NT2/D1 (cell line): ENCODE measurements around the gene SLC13A3.

Experiments used
- DNase-seq: peaks from one replicate; pipeline ENCODE4 v3.0.0-alpha.2; 2011; ENCODE audit warnings: low read depth, low spot score
- H3K27me3 ChIP-seq: 2 replicates; pipeline ENCODE4 v1.6.0; 2011; ENCODE audit warnings: mild to moderate bottlenecking; ENCODE audit not compliant: insufficient read length, insufficient read depth
- H3K36me3 ChIP-seq: 2 replicates; pipeline ENCODE4 v1.6.1; 2011; ENCODE audit warnings: mild to moderate bottlenecking, low read length, mixed read lengths; ENCODE audit not compliant: insufficient read depth, insufficient read length
- H3K4me1 ChIP-seq: 2 replicates; pipeline ENCODE4 v1.5.1; 2011; ENCODE audit not compliant: insufficient read depth, insufficient read length
- H3K4me3 ChIP-seq: 2 replicates; pipeline ENCODE4 v1.5.1; 2011; ENCODE audit warnings: low read depth; ENCODE audit not compliant: insufficient read length
- H3K9ac ChIP-seq: 2 replicates; pipeline ENCODE4 v1.6.0; 2011; ENCODE audit warnings: low read depth; ENCODE audit not compliant: insufficient read length
- H3K9me3 ChIP-seq: 2 replicates; pipeline ENCODE4 v1.5.1; 2011; ENCODE audit warnings: mild to moderate bottlenecking, low read length; ENCODE audit not compliant: insufficient read depth
- SUZ12 ChIP-seq: IDR thresholded peaks from 2 replicates; pipeline ENCODE4 v1.6.1; 2011; ENCODE audit not compliant: insufficient read length, insufficient read depth; ENCODE audit errors: extremely low read depth
- YY1 ChIP-seq: IDR thresholded peaks from 2 replicates; pipeline ENCODE4 v1.6.1; 2011; ENCODE audit not compliant: insufficient read length, insufficient read depth
- ZNF274 ChIP-seq: IDR thresholded peaks from 2 replicates; pipeline ENCODE4 v1.6.1; 2011; ENCODE audit warnings: mild to moderate bottlenecking, low read depth, low read length

The SLC13A3 gene

DNA sequence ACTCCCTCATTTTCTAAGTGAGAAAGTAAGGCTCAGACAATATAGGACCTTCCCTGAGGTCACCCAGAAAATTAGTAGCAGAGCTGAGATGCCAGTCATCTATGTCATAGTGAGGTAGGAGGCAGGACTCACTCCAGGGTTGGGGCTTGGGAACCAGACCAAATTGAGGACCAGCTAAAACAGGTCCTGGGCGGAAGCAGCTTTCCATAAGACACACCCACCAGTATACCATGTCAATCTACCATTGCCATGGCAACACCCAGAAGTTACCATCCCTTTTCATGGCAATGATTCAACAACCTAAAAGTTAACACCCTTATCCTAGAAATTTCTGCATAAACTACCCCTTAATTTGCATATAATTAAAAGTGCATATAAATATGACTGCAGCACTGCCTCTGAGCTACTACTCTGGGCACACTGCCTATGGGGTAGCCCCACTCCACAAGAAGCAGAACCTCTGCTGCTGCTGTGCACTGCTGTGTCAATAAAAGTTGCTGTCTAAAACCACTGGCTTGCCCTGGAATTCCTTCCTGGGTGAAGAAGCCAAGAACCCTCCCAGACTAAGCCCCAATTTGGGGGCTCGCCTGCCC lies 70.5 kb downstream of the SLC13A3 start:
- H3K4me3 ChIP-seq = no peak overlapping the region
- no peak for DNase-seq
- no peaks in the 10 kb centered on the region for H3K4me1 ChIP-seq
- TF ChIP-seq SUZ12 = no peak
- no peak for TF ChIP-seq YY1
- H3K9me3 ChIP-seq = peaks cover 11% of the 10 kb centered on the region; the same call in 1 of the 2 replicates
- H3K9ac ChIP-seq = no peak overlapping the region
- no peaks in the 10 kb centered on the region for H3K27me3 ChIP-seq
- no peaks in the 10 kb centered on the region for H3K36me3 ChIP-seq

GRCh38 chr20:46578745-46579144 lies 72.5 kb downstream of the SLC13A3 start:
- no peak overlapping the region for H3K4me3 ChIP-seq
- H3K4me1 ChIP-seq = no peaks in the 10 kb centered on the region
- TF ChIP-seq ZNF274 (no peak), SUZ12 (no peak), YY1 (no peak)
- peaks cover 11% of the 10 kb centered on the region; the same call in 1 of the 2 replicates for H3K9me3 ChIP-seq
- no peak for DNase-seq
- no peak overlapping the region for H3K9ac ChIP-seq
- no peaks in the 10 kb centered on the region for H3K36me3 ChIP-seq
- H3K27me3 ChIP-seq = no peaks in the 10 kb centered on the region

DNA sequence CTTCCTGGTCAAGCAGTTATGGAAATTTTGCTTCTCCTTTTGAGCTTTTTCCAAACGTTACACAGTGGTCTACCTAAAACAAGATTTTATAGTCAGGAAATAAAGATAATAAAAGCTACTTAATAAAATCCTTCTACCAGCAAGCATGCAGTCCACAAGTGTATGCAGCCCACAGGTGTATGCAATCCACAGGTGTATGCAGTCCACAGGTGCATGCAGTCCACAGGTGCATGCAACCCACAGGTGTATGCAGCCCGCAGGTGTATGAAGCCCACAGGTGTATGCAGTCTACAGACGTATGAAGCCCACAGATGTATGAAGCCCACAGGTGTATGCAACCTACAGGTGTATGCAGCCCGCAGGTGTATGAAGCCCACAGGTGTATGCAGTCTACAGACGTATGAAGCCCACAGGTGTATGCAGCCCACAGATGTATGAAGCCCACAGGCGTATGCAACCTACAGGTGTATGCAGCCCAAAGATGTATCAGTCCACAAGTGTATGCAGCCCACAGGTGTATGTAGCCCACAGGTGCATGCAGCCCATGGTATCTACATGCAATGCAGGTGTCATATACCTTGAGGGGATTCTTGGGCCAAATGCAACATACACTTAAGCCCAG lies 74.4 kb downstream of the SLC13A3 start:
- no peak overlapping the region for H3K9ac ChIP-seq
- no peak overlapping the region for H3K4me3 ChIP-seq
- peaks cover 11% of the 10 kb centered on the region; the same call in 1 of the 2 replicates for H3K9me3 ChIP-seq
- H3K36me3 ChIP-seq = no peaks in the 10 kb centered on the region
- no peaks in the 10 kb centered on the region for H3K4me1 ChIP-seq
- H3K27me3 ChIP-seq = no peaks in the 10 kb centered on the region
- TF ChIP-seq YY1 (no peak), SUZ12 (no peak), ZNF274 (no peak)
- no peak for DNase-seq

DNA sequence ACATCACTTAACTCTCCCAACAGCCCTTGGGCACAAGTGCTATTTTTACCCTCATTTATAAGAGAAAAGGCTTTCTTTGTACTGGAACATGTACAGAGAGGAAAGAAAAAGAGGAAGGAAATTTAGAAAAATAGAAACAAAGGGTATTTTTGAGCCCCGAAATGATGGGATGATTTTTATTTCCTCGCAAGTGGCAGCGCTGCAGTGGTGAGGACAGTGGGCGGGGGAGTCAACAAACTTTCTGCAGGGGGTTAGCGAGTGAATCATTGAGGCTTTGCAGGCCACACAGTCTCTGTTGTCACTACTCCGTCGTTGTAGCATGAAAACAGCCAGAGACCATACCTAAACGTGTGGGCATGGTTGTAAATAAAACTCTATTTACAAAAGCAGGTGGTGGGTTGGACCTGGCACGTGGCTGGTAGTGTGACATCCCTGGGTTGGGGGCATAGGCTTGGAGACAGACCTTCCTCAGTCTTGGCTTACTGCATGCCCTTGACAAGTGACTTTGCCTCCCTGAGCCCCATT lies 75.3 kb downstream of the SLC13A3 start:
- no peak overlapping the region for H3K9ac ChIP-seq
- no peaks in the 10 kb centered on the region for H3K27me3 ChIP-seq
- H3K4me1 ChIP-seq = no peaks in the 10 kb centered on the region
- TF ChIP-seq SUZ12 (no peak), ZNF274 (no peak), YY1 (no peak)
- H3K9me3 ChIP-seq = peaks cover 4% of the 10 kb centered on the region; the same call in 1 of the 2 replicates
- H3K4me3 ChIP-seq = no peak overlapping the region
- H3K36me3 ChIP-seq = no peaks in the 10 kb centered on the region
- DNase-seq = no peak

DNA sequence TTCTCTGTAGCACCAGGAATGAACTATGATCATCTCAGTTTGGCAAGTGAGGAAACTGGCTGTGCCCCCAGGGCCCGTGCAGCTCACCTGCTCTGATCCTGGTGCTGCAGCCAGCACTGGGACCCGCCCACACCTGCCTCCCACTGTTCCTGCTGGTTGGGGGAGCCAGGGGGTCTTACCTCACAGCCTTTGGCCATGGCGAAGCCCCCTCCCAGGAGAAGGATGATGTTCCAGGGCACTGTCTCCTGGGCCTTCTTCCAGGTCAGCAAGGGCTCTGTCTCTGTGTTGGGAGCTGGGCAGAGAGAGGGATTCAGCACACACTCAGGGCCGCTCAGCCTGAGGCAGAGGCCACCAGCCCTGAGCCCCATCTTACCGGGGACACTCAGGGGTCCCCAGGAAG lies 75.9 kb downstream of the SLC13A3 start:
- H3K9me3 ChIP-seq = no peaks in the 10 kb centered on the region
- no peak for TF ChIP-seq YY1
- no peak for TF ChIP-seq ZNF274
- no peak for TF ChIP-seq SUZ12
- peak overlapping the region; percentile 15 for H3K9ac ChIP-seq
- H3K36me3 ChIP-seq = no peaks in the 10 kb centered on the region
- no peaks in the 10 kb centered on the region for H3K27me3 ChIP-seq
- no peak overlapping the region for H3K4me3 ChIP-seq
- no peak for DNase-seq
- no peaks in the 10 kb centered on the region for H3K4me1 ChIP-seq

DNA sequence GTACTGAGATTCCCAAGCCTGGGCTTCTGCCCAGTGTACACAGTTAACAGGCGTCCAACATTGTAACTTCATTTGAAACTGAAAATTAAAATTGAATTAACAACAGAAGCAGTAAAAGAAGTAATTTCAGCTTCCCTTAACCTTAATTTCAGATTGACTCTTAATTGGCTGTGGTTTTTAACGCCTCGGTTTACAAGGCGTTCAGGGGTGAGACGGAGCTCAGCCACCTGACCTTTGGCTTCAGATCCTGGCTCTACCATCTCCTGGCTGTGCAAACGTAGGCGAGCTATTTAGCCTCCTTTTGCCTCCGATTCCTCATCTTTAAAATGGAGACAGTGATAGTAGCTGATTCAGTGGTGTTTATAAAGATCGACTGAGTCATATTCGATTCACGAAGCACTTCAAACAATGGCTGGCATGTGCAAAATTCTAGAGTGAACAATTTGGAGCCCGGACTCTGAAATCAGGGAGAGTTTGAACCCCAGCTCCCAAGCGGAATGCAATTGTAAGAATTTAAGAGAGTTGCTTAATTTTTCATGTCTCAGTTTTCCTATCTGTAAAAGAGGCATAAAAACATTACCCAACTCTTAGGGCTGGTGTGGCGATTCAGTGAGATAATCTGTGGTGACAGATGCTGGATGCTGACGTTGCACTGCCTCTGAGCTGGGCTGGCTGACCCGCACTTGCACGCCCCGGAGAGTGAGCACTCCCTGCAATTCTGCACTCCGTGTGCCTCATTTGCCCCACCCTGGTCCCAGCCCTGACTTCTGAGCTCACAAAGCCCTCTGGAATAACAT lies 77.3 kb downstream of the SLC13A3 start:
- H3K4me1 ChIP-seq = no peaks in the 10 kb centered on the region
- no peak for DNase-seq
- H3K9ac ChIP-seq = no peak overlapping the region
- H3K27me3 ChIP-seq = no peaks in the 10 kb centered on the region
- H3K4me3 ChIP-seq = no peak overlapping the region
- no peaks in the 10 kb centered on the region for H3K9me3 ChIP-seq
- TF ChIP-seq YY1 (no peak), SUZ12 (no peak), ZNF274 (no peak)
- no peaks in the 10 kb centered on the region for H3K36me3 ChIP-seq

- no peaks in the 10 kb centered on the region for H3K36me3 ChIP-seq
- no peaks in the 10 kb centered on the region for H3K4me1 ChIP-seq
- no peak overlapping the region for H3K9ac ChIP-seq
- H3K27me3 ChIP-seq = no peaks in the 10 kb centered on the region
- no peak overlapping the region for H3K4me3 ChIP-seq
- DNase-seq = no peak
- no peak for TF ChIP-seq YY1
- TF ChIP-seq ZNF274 = no peak
- no peak for TF ChIP-seq SUZ12
- no peaks in the 10 kb centered on the region for H3K9me3 ChIP-seq
Measured at GRCh38 chr20:46573234-46573633, 78.0 kb downstream of the SLC13A3 start.
